GM13976 (cell line): ENCODE data around the gene ABCD4.

ENCODE experiments used
- DNase-seq: peaks from one replicate; pipeline ENCODE4 v3.0.0; 2012; ENCODE audit warnings: low spot score
- CTCF ChIP-seq: IDR thresholded peaks from 2 replicates; pipeline ENCODE4 v1.5.1; 2012; ENCODE audit warnings: borderline replicate concordance, mild to moderate bottlenecking; ENCODE audit not compliant: insufficient read depth; ENCODE audit errors: extremely low read depth, missing control alignments, control extremely low read depth
- in situ Hi-C: fragments of 300-500 bp; cut with MboI; formaldehyde crosslinking; loops from one replicate; pipeline ENCODE4 v1.12.0; 2022; ENCODE audit warnings: low sequenced_read_pairs, mixed read lengths, inconsistent platforms; ENCODE audit not compliant: unreplicated experiment

The ABCD4 gene

GRCh38 chr14:74262076-74262475, 40.7 kb downstream of the ABCD4 start:
- no peak for TF ChIP-seq CTCF
- in situ Hi-C loops = no loop called here
- no peak for DNase-seq

DNA sequence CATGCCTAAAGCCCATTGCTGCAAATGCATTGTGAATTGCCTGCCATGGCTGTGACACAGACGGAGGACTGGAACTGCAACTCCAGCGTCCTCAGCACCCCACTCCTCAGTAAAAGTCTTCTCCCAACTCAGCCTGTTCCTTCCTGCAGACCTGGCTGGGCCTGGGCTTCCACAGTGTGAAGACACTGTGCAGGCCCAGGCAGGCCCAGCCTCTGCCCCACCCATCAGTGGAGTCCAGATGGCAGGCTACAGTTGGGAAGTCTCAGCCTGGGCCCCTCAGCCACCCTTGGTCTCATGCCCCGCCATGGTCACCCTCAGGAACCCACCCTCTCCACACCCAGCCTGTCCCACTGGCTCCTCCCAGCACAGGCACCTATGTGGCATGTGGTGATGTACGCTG, 41.4 kb downstream of the ABCD4 start:
- no peak for DNase-seq
- in situ Hi-C loops = no loop called here
- TF ChIP-seq CTCF = no peak

- in situ Hi-C loops = no loop called here
- TF ChIP-seq CTCF = no peak
- no peak for DNase-seq
Measured at GRCh38 chr14:74260525-74261233, 42.1 kb downstream of the ABCD4 start.

DNA sequence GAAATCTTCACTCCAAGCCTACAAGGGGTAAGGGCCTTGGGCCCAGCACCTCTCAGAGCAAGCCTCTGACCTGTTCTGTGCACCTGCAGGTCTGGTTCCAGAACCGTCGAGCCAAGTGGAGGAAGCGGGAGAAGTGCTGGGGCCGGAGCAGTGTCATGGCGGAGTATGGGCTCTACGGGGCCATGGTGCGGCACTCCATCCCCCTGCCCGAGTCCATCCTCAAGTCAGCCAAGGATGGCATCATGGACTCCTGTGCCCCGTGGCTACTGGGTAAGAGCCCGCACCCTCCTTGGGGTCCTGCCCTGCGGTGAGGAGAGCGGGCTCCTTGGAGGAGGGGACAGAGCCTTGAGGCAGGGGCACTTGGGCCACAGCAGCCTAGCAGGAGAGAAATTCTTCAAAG, 43.2 kb downstream of the ABCD4 start:
- in situ Hi-C loops = no loop called here
- no peak for DNase-seq
- TF ChIP-seq CTCF = no peak

GRCh38 chr14:74258764-74259035, 44.0 kb downstream of the ABCD4 start:
- in situ Hi-C loops = no loop called here
- no peak for DNase-seq
- TF ChIP-seq CTCF = no peak

DNA sequence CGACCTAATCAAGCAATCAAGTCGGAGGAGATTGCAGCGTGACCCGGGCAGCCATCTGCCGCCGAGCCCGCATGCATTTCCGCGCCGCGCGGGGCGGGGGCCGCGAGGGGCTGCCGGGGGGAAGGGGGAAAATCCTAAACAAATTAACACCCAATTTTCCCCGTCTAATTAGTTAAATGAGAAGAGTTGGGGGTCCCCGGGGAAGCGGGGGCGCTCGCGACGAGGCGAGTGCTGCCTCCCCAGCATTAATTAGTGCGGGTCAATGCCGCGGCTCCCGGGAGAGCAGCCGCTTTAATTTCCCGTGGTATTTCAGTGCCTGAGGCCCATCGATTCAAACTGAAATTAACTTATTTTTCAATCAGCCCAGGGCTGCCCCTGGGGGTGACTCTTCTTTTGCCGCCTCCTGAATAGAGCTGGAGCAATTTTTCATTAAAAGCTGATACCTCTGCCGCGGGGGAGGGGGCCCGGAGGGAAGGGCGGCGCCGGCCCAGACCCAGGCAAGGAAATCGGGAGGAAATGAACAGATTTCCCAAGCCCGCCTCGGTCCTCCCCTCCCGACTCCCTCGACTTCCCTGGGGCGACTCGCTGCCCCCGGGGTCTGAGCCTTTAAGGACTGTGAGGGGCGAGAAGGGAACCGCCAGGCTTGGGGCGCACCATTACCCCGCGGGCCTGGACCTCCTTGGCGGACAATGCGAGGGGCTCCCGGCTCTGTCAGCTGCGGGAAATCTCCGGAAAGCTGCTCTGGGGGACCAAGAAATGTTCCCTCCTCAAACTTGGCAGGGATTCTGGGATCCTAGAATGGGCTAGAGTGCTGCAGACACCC, 44.6 kb downstream of the ABCD4 start:
- DNase-seq = no peak

More for the DNA sequence above, 44.6 kb downstream of the ABCD4 start:
- no peak for TF ChIP-seq CTCF
- in situ Hi-C loops = no loop called here
